H1 (cell line): ENCODE data around the gene CHRNA9. TPM values are rescaled to one million over a fixed set of nuclear protein-coding genes. Genes with fewer than 3 reads are reported as not detected.
A peak's percentile ranks its signal among the peaks of the same experiment; 100 is the strongest.

Source experiments
- CTCF ChIA-PET: fragments of 300-600 bp; sonication (Branson Sonifier 250); formaldehyde crosslinking; loops from one replicate; lab custom pipeline; 2021; ENCODE audit not compliant: partially characterized antibody; lab: Charles Lee
- POLR2A ChIA-PET: fragments of 300-600 bp; sonication (Branson Sonifier 250); formaldehyde crosslinking; loops from one replicate; lab custom pipeline; 2021; ENCODE audit warnings: inconsistent platforms; ENCODE audit not compliant: partially characterized antibody; lab: Charles Lee
- DNase-seq, 2 experiments: peaks; one replicate each; pipeline versions ENCODE4 v3.0.0 to v3.0.0-alpha.2; 2010 to 2022; ENCODE audit warnings: low spot score in 2 of 2, low read depth in 1 of 2, mixed read lengths in 1 of 2
- FAIRE-seq: peaks from 2 replicates; lab custom pipeline; 2011; peaks lifted over from hg19 to GRCh38; lab: Jason Lieb, UNC
- H2AFZ ChIP-seq: 2 replicates; pipeline ENCODE4 v1.8.1; 2012; ENCODE audit warnings: low read length, inconsistent platforms
- H2AK5ac ChIP-seq: 2 replicates; pipeline ENCODE4 v1.6.1; 2013; ENCODE audit warnings: low read depth, low read length
- H2BK120ac ChIP-seq: replicated peaks from 2 replicates; pipeline ENCODE3; 2013; ENCODE audit warnings: low read depth, low read length, inconsistent platforms
- H2BK12ac ChIP-seq: 2 replicates; pipeline ENCODE4 v1.6.1; 2013; ENCODE audit warnings: low read depth, low read length
- H2BK15ac ChIP-seq: 2 replicates; pipeline ENCODE4 v1.6.1; 2013; ENCODE audit warnings: low read length
- H2BK20ac ChIP-seq: 2 replicates; pipeline ENCODE4 v1.6.1; 2013; ENCODE audit warnings: low read length
- H2BK5ac ChIP-seq: 2 replicates; pipeline ENCODE4 v1.6.1; 2013; ENCODE audit warnings: low read depth, low read length
- H3K14ac ChIP-seq: 2 replicates; pipeline ENCODE4 v1.6.1; 2013; ENCODE audit warnings: inconsistent platforms; ENCODE audit not compliant: insufficient read length
- H3K18ac ChIP-seq: 2 replicates; pipeline ENCODE4 v1.6.1; 2013; ENCODE audit warnings: low read length; ENCODE audit errors: extremely low read depth
- H3K23ac ChIP-seq: 2 replicates; pipeline ENCODE4 v1.6.1; 2013; ENCODE audit warnings: inconsistent platforms; ENCODE audit not compliant: insufficient read length
- H3K23me2 ChIP-seq: 2 replicates; pipeline ENCODE4 v1.6.1; 2013; ENCODE audit warnings: low read depth, low read length
- H3K27ac ChIP-seq: 2 replicates; pipeline ENCODE4 v1.6.1; 2011; ENCODE audit warnings: low read depth, low read length, inconsistent platforms
- H3K27me3 ChIP-seq, 4 experiments: replicated peaks in 1 of 4; 1 replicate in 1 of 4; 2 replicates in 3 of 4; pipeline versions ENCODE4 v1.6.1 to v1.8.1; 2011 to 2013; ENCODE audit warnings: low read length in 3 of 4, mild to moderate bottlenecking in 3 of 4, inconsistent platforms in 2 of 4, mixed read lengths in 2 of 4, moderate library complexity in 1 of 4; ENCODE audit not compliant: control insufficient read depth in 3 of 4, insufficient read depth in 3 of 4; ENCODE audit errors: extremely low read depth in 1 of 4
- H3K36me3 ChIP-seq, 4 experiments: 2 replicates each; pipeline versions ENCODE4 v1.6.1 to v1.8.1; 2011 to 2013; ENCODE audit warnings: mild to moderate bottlenecking in 4 of 4, low read length in 3 of 4, moderate library complexity in 2 of 4, control low read depth in 1 of 4, inconsistent platforms in 1 of 4; ENCODE audit not compliant: insufficient read depth in 4 of 4, control insufficient read depth in 2 of 4
- H3K4ac ChIP-seq: replicated peaks from 2 replicates; pipeline ENCODE3; 2013; ENCODE audit warnings: low read length, low read depth, mixed read lengths, inconsistent platforms; ENCODE audit not compliant: insufficient read length
- H3K4me1 ChIP-seq, 4 experiments: replicated peaks in 1 of 4; 1 replicate in 1 of 4; 2 replicates in 3 of 4; pipeline versions ENCODE4 v1.6.1 to v1.8.1; 2011 to 2013; ENCODE audit warnings: low read length in 3 of 4, inconsistent platforms in 2 of 4, mixed read lengths in 1 of 4; ENCODE audit not compliant: insufficient read depth in 4 of 4, control insufficient read depth in 3 of 4
- H3K4me2 ChIP-seq, 2 experiments: 2 replicates each; pipeline versions ENCODE4 v1.6.1 to v1.8.1; 2011 to 2013; ENCODE audit warnings: low read depth in 2 of 2, low read length in 2 of 2, control low read depth in 1 of 2, inconsistent platforms in 1 of 2, mild to moderate bottlenecking in 1 of 2; ENCODE audit not compliant: insufficient read depth in 1 of 2
- H3K4me3 ChIP-seq, 4 experiments: fragments of 200-600, 300-600 bp in 1 of 4; sonication (generic), shearing (Covaris generic), sonication (Bioruptor Twin) in 1 of 4; 2 replicates each; pipeline versions ENCODE4 v1.5.1 to v1.8.1; 2011 to 2016; ENCODE audit warnings: low read length in 4 of 4, low read depth in 3 of 4, control low read depth in 2 of 4, inconsistent platforms in 2 of 4, mild to moderate bottlenecking in 2 of 4, mixed read lengths in 1 of 4, moderate library complexity in 1 of 4; ENCODE audit not compliant: insufficient read depth in 2 of 4; ENCODE audit errors: extremely low read depth in 1 of 4
- H3K56ac ChIP-seq: replicated peaks from 2 replicates; pipeline ENCODE3; 2013; ENCODE audit warnings: low read depth, mild to moderate bottlenecking, mixed read lengths, low read length, inconsistent platforms; ENCODE audit not compliant: insufficient read length
- H3K79me1 ChIP-seq: 2 replicates; pipeline ENCODE4 v1.6.1; 2013; ENCODE audit warnings: low read depth, low read length, control low read depth
- H3K79me2 ChIP-seq, 2 experiments: 2 replicates each; pipeline versions ENCODE4 v1.6.1 to v1.8.1; 2012 to 2013; ENCODE audit warnings: low read length in 2 of 2, mild to moderate bottlenecking in 2 of 2, inconsistent platforms in 1 of 2; ENCODE audit not compliant: insufficient read depth in 2 of 2, control insufficient read depth in 1 of 2
- H3K9ac ChIP-seq, 4 experiments: replicated peaks in 1 of 4; 1 replicate in 1 of 4; 2 replicates in 3 of 4; pipeline versions ENCODE4 v1.6.1 to v1.8.1; 2011 to 2013; ENCODE audit warnings: low read depth in 3 of 4, low read length in 3 of 4, control low read depth in 2 of 4, mild to moderate bottlenecking in 2 of 4, moderate library complexity in 2 of 4, inconsistent platforms in 1 of 4; ENCODE audit errors: extremely low read depth in 1 of 4
- H3K9me3 ChIP-seq, 2 experiments: 2 replicates each; pipeline versions ENCODE4 v1.6.1 to v1.8.1; 2012 to 2013; ENCODE audit warnings: mild to moderate bottlenecking in 2 of 2, moderate library complexity in 2 of 2, control low read depth in 1 of 2, inconsistent platforms in 1 of 2, low read depth in 1 of 2, low read length in 1 of 2, mixed read lengths in 1 of 2; ENCODE audit not compliant: insufficient read depth in 2 of 2
- H4K20me1 ChIP-seq, 2 experiments: replicated peaks in 1 of 2; 2 replicates each; pipeline versions ENCODE3 to v1.8.1; 2011 to 2013; ENCODE audit warnings: inconsistent platforms in 2 of 2, low read length in 2 of 2, mild to moderate bottlenecking in 1 of 2; ENCODE audit not compliant: insufficient read depth in 2 of 2, control insufficient read depth in 1 of 2
- H4K5ac ChIP-seq: 2 replicates; pipeline ENCODE4 v1.6.1; 2013; ENCODE audit warnings: low read length, low read depth, mixed read lengths, inconsistent platforms; ENCODE audit not compliant: insufficient read length
- H4K8ac ChIP-seq: 2 replicates; pipeline ENCODE4 v1.8.0; 2013; ENCODE audit warnings: mild to moderate bottlenecking, moderate library complexity, low read length, inconsistent platforms; ENCODE audit not compliant: insufficient read depth; ENCODE audit errors: extremely low read depth
- H4K91ac ChIP-seq: replicated peaks from 2 replicates; pipeline ENCODE3; 2013; ENCODE audit warnings: low read length, mixed read lengths, inconsistent platforms; ENCODE audit not compliant: insufficient read length
- BCL11A ChIP-seq, 2 experiments: IDR thresholded peaks; one replicate each; pipeline ENCODE4 v1.6.1; 2011; ENCODE audit warnings: low read depth in 2 of 2, low read length in 2 of 2, mild to moderate bottlenecking in 2 of 2
- CHD2 ChIP-seq: IDR thresholded peaks from 2 replicates; pipeline ENCODE4 v1.6.1; 2012; ENCODE audit warnings: low read length, improper control_type of control experiment
- CREB1 ChIP-seq: IDR thresholded peaks from 2 replicates; pipeline ENCODE4 v1.6.1; 2012; ENCODE audit warnings: inconsistent platforms
- HDAC6 ChIP-seq: IDR thresholded peaks from one replicate; pipeline ENCODE4 v1.7.1; 2012; ENCODE audit warnings: low read depth, mild to moderate bottlenecking, inconsistent platforms, low read length, moderate library complexity
- KDM1A ChIP-seq: fragments of 200-600, 300-600 bp; sonication (generic); IDR thresholded peaks from 2 replicates; pipeline ENCODE4 v1.7.1; 2016; ENCODE audit warnings: mild to moderate bottlenecking, low read length, borderline replicate concordance
- KDM4A ChIP-seq: IDR thresholded peaks from one replicate; pipeline ENCODE4 v1.7.1; 2012; ENCODE audit warnings: low read depth, mild to moderate bottlenecking, moderate library complexity, low read length, inconsistent platforms; ENCODE audit not compliant: severe bottlenecking
- MAFK ChIP-seq: IDR thresholded peaks from 2 replicates; pipeline ENCODE4 v1.6.1; 2012; ENCODE audit warnings: low read depth, mild to moderate bottlenecking, improper control_type of control experiment, low read length
- POLR2A ChIP-seq, 2 experiments: IDR thresholded peaks; 1 replicate in 1 of 2; 2 replicates in 1 of 2; pipeline ENCODE4 v1.6.1; 2011; ENCODE audit warnings: low read depth in 2 of 2, low read length in 2 of 2, mild to moderate bottlenecking in 2 of 2; ENCODE audit errors: control extremely low read depth in 1 of 2
- RFX5 ChIP-seq: IDR thresholded peaks from 2 replicates; pipeline ENCODE4 v1.6.1; 2011; ENCODE audit warnings: low read depth, low read length, improper control_type of control experiment, borderline replicate concordance
- SAP30 ChIP-seq: fragments of 300-600 bp; sonication (generic); IDR thresholded peaks from 2 replicates; pipeline ENCODE4 v1.7.1; 2012; ENCODE audit warnings: low read length, moderate library complexity, mild to moderate bottlenecking, inconsistent platforms; ENCODE audit not compliant: insufficient read depth, insufficient replicate concordance
- SIX5 ChIP-seq: IDR thresholded peaks from 2 replicates; pipeline ENCODE4 v1.6.1; 2011; ENCODE audit warnings: mild to moderate bottlenecking, low read depth, low read length
- SP1 ChIP-seq: IDR thresholded peaks from 2 replicates; pipeline ENCODE4 v1.6.1; 2011; ENCODE audit warnings: low read depth, low read length
- SUZ12 ChIP-seq: fragments of 200-600 bp; sonication (generic); IDR thresholded peaks from 2 replicates; pipeline ENCODE4 v1.6.1; 2012; ENCODE audit warnings: mild to moderate bottlenecking, inconsistent platforms, low read length, moderate library complexity, mixed read lengths
- WGBS, 2 experiments: shearing (Covaris generic) in 1 of 2; methylation state at CpG; one replicate each; pipeline versions ENCODE4 v1.1.6 to v1.1.7; 2013 to 2015; ENCODE audit warnings: low lambda C conversion rate in 2 of 2, mixed read lengths in 2 of 2, inconsistent platforms in 1 of 2, low coverage in 1 of 2, missing lambda C conversion rate in 1 of 2; ENCODE audit not compliant: insufficient replicate concordance in 2 of 2, insufficient coverage in 1 of 2, insufficient read length in 1 of 2; ENCODE audit errors: extremely low coverage in 1 of 2, missing lambda C conversion rate in 1 of 2; 5-methylcytosine and 5-hydroxymethylcytosine counted together
- polyA plus RNA-seq, 7 experiments: library from polyadenylated mRNA; depleted of rRNA in 3 of 7; stranded (reverse) in 5 of 7; unstranded in 2 of 7; fragments of >200 nt in 5 of 7; fragments of 200-250 nt in 2 of 7; gene quantifications; 1 replicate in 5 of 7; 2 replicates in 1 of 7; 4 replicates in 1 of 7; pipeline versions ENCODE4 v1.2.1 to v1.2.3, GENCODE V29; 2011 to 2013; ENCODE audit warnings: missing spikeins in 2 of 7, mixed read lengths in 2 of 7
- total RNA-seq: library from RNA; stranded (reverse); fragmentation: NEBNext Ultra II Directional; extraction: Animal tissue kit (Norgen Biotek cat#: 25700); gene quantifications from 2 replicates; pipeline ENCODE4 v1.2.1, GENCODE V29; 2021
- TF ChIP-seq, protein P1 (sequence below): IDR thresholded peaks from 2 replicates; pipeline ENCODE4 v1.6.1; 2012; ENCODE audit warnings: inconsistent platforms
- TF ChIP-seq, protein P2 (sequence below): IDR thresholded peaks from 2 replicates; pipeline ENCODE4 v1.6.1; 2011; ENCODE audit warnings: low read depth, mild to moderate bottlenecking, low read length; ENCODE audit not compliant: insufficient read depth

CHRNA9 gene
- total and polyA plus RNA-seq, 2 of the 8 experiments (the other 6 are each of a cell fraction or from before 2014, with no cell fraction given), result 1.4 to 3.3 TPM

DNA sequence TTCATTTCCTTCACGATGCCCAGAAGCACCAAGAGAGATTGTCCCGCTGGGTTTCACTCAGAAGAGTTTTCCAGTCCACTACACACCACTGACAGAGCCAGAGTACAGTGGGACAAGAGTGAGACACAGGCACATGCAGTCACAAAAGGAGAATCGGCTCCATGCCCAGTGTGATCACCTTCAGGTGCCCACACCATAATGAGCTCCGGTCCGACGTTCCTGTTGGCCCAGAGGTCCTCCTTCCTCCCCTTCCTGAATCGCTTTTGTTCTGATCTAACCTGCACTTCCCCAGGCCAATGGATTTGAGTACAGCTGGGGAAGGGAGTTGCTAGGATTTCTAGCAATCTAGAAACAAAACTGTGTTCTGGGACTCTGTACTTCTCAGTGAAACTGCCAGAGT is 4.6 kb upstream of the CHRNA9 start:
- no peak overlapping the region; the same call in 1 of the 2 replicates for H2AFZ ChIP-seq
- no peaks in the 10 kb centered on the region for H3K79me1 ChIP-seq
- H3K18ac ChIP-seq, result no peak overlapping the region
- H2BK12ac ChIP-seq, result peak overlapping the region; percentile 72; the same call in 1 of the 2 replicates
- no peaks in the 10 kb centered on the region for H3K27me3 ChIP-seq
- WGBS, 2 experiments, result 91% methylated on average over 7 of the region's 7 CpGs; no CpG with 5 or more reads in 1 of the 2 experiments
- H3K79me2 ChIP-seq, result no peaks in the 10 kb centered on the region
- no peak overlapping the region for H3K9ac ChIP-seq
- H3K9me3 ChIP-seq, result no peaks in the 10 kb centered on the region
- H3K4ac ChIP-seq, result no peak overlapping the region
- H3K14ac ChIP-seq, result no peak overlapping the region
- peaks cover 6 to 10% (median 7%) of the 10 kb centered on the region in 4 experiments; a peak in 6 of 7 replicates for H3K4me1 ChIP-seq
- no peak overlapping the region for H3K23ac ChIP-seq
- H2BK5ac ChIP-seq, result no peak overlapping the region
- H3K56ac ChIP-seq, result no peak overlapping the region
- H3K27ac ChIP-seq, result no peak overlapping the region
- POLR2A ChIA-PET, result no interaction called here
- no peaks in the 10 kb centered on the region for H3K36me3 ChIP-seq
- no peak overlapping the region for H4K8ac ChIP-seq
- no peak overlapping the region for H4K5ac ChIP-seq
- CTCF ChIA-PET, result interaction anchor here (8.7 kb wide), 1 partner anchor 12 kb away, joined by 65 read pairs; no protein-coding TSS in a partner anchor
- no peaks in the 10 kb centered on the region for H4K20me1 ChIP-seq
- no peak overlapping the region for H3K4me3 ChIP-seq
- no peak overlapping the region for H2BK15ac ChIP-seq
- H2AK5ac ChIP-seq, result no peak overlapping the region
- H3K4me2 ChIP-seq, result no peak overlapping the region
- FAIRE-seq (no peak), DNase-seq (no peak)
- H3K23me2 ChIP-seq, result no peaks in the 10 kb centered on the region; the same call in 1 of the 2 replicates
- H2BK20ac ChIP-seq, result no peak overlapping the region
- no peak overlapping the region for H2BK120ac ChIP-seq
- no peak overlapping the region for H4K91ac ChIP-seq
- no peak for TF ChIP-seq SP1
- no peak for TF ChIP-seq KDM1A
- no peak for TF ChIP-seq SIX5
- TF ChIP-seq KDM4A, result no peak
- no peak for TF ChIP-seq CREB1
- no peak for TF ChIP-seq CHD2
- no peak for TF ChIP-seq MAFK
- TF ChIP-seq, protein P1, sequence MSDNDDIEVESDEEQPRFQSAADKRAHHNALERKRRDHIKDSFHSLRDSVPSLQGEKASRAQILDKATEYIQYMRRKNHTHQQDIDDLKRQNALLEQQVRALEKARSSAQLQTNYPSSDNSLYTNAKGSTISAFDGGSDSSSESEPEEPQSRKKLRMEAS, result no peak
- no peak for TF ChIP-seq SUZ12
- TF ChIP-seq HDAC6, result no peak
- no peak for TF ChIP-seq POLR2A (IDR thresholded peaks at IDR 0.05; ENCODE audit: control extremely low read depth in 1 of 2, low read depth in 2 of 2, low read length in 2 of 2)
- no peak for TF ChIP-seq RFX5
- TF ChIP-seq, protein P2, sequence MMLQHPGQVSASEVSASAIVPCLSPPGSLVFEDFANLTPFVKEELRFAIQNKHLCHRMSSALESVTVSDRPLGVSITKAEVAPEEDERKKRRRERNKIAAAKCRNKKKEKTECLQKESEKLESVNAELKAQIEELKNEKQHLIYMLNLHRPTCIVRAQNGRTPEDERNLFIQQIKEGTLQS, result no peak
- no peak for TF ChIP-seq SAP30
- no peak for TF ChIP-seq BCL11A (IDR thresholded peaks at IDR 0.05; ENCODE audit: low read depth in 2 of 2, low read length in 2 of 2)
